Measurements from ENCODE around the gene PSMF1. TPM values are rescaled to one million over a fixed set of nuclear protein-coding genes. Genes with fewer than 3 reads are reported as not detected.

Gene PSMF1
- total RNA-seq, 1 experiment from 2014 or later: 90.8 TPM

DNA sequence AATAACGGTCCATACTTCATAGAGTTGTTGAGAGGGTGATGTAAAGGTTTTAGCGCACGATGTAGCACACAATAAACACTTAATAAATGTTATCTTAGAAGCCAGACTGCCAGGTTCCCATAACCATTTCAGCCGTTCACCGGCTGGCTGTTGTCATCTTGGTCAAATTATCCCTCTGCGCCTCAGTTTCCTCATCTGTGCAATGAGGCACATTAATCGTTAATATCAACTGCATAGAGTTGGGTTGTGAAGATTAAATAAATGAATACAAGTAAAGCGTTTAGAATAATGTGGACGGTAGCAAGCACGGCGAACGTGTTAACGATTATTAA, 432 bp upstream of the PSMF1 start:
- Histone ChIP-seq H2BK5ac (ENCODE audit: insufficient read length, low read length) (no peak overlapping the region), H3K4ac (ENCODE audit: low read depth, low read length) (no peak overlapping the region), H3K27ac (ENCODE audit: insufficient read length, low read depth, low read length) (no peak overlapping the region), H4K91ac (ENCODE audit: insufficient read length, low read depth, low read length) (no peak overlapping the region), H3K4me2 (ENCODE audit: insufficient read depth, insufficient read length, low read length) (peak overlapping the region; percentile 30), H2BK120ac (ENCODE audit: low read depth, low read length, poor library complexity, severe bottlenecking) (no peak overlapping the region), H3T11ph (ENCODE audit: low read length) (no peak overlapping the region), H2BK15ac (ENCODE audit: low read depth, low read length) (no peak overlapping the region), H3K14ac (ENCODE audit: insufficient read depth, low read length) (no peak overlapping the region), H3K4me1 (ENCODE audit: insufficient read depth, low read length) (peaks cover 4% of the 10 kb centered on the region; the same call in 1 of the 2 replicates), H3K27me3 (ENCODE audit: insufficient read depth, low read length) (no peaks in the 10 kb centered on the region), H3K9me3 (ENCODE audit: control insufficient read depth, low read depth, low read length) (no peaks in the 10 kb centered on the region), H4K8ac (replicated peaks; ENCODE audit: insufficient read length, low read depth, low read length) (no peak overlapping the region), H4K5ac (ENCODE audit: insufficient read length, low read depth, low read length) (no peak overlapping the region), H3K79me2 (ENCODE audit: insufficient read depth, low read length) (peaks cover 14% of the 10 kb centered on the region; the same call in 1 of the 2 replicates), H3K56ac (ENCODE audit: insufficient read length, low read depth, low read length) (no peak overlapping the region), H3K9ac (ENCODE audit: extremely low read depth, insufficient read length, low read length) (peak overlapping the region; percentile 10), H3K23ac (ENCODE audit: insufficient read length, low read depth, low read length) (no peak overlapping the region), H2BK12ac (ENCODE audit: insufficient read length, low read depth, low read length) (no peak overlapping the region), H3K79me1 (ENCODE audit: insufficient read depth, low read depth, low read length, poor library complexity, severe bottlenecking) (peaks cover 8% of the 10 kb centered on the region), H3K18ac (ENCODE audit: insufficient read length, low read depth, low read length) (no peak overlapping the region), H2AK5ac (ENCODE audit: insufficient read length, low read length) (no peak overlapping the region), H2AFZ (ENCODE audit: low read length) (no peak overlapping the region), H4K20me1 (ENCODE audit: control insufficient read depth, insufficient read depth, insufficient read length) (no peaks in the 10 kb centered on the region), H2BK20ac (ENCODE audit: low read depth, low read length, poor library complexity, severe bottlenecking) (no peak overlapping the region), H3K23me2 (ENCODE audit: insufficient read length, low read depth, low read length, poor library complexity, severe bottlenecking) (peaks cover 5% of the 10 kb centered on the region)
- H3K27ac Mint-ChIP-seq: peak overlapping the region in 1 of 3 experiments; percentile 75; a peak in 1 of 7 replicates
- no peaks in the 10 kb centered on the region; a peak in 1 of 5 replicates for H3K9me3 Mint-ChIP-seq
- peak overlapping the region; percentile 95 to 96 for H3K4me3 Mint-ChIP-seq
- DNase-seq: no peak
- H3K36me3 Mint-ChIP-seq (ENCODE audit: insufficient read depth in 1 of 3, low read depth in 3 of 3): peaks cover 6 to 21% (median 19%) of the 10 kb centered on the region in 3 experiments; a peak in 6 of 7 replicates
- H3K4me1 Mint-ChIP-seq: peaks cover 30 to 33% of the 10 kb centered on the region in 2 experiments
- peaks cover 3% of the 10 kb centered on the region for H3K27me3 Mint-ChIP-seq (ENCODE audit: low read depth)
- no CpG with 5 or more reads among the region's 13 CpGs for WGBS (ENCODE audit: extremely low coverage, insufficient read length, low lambda C conversion rate)
- TF ChIP-seq, protein P1, sequence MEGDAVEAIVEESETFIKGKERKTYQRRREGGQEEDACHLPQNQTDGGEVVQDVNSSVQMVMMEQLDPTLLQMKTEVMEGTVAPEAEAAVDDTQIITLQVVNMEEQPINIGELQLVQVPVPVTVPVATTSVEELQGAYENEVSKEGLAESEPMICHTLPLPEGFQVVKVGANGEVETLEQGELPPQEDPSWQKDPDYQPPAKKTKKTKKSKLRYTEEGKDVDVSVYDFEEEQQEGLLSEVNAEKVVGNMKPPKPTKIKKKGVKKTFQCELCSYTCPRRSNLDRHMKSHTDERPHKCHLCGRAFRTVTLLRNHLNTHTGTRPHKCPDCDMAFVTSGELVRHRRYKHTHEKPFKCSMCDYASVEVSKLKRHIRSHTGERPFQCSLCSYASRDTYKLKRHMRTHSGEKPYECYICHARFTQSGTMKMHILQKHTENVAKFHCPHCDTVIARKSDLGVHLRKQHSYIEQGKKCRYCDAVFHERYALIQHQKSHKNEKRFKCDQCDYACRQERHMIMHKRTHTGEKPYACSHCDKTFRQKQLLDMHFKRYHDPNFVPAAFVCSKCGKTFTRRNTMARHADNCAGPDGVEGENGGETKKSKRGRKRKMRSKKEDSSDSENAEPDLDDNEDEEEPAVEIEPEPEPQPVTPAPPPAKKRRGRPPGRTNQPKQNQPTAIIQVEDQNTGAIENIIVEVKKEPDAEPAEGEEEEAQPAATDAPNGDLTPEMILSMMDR (conservative IDR thresholded peaks at IDR 0.05): no peak
